22Rv1 (cell line): ENCODE measurements around the gene DAP.

ENCODE experiments used
- CTCF ChIP-seq: fragments of 450-650 bp; IDR thresholded peaks from 2 replicates; pipeline ENCODE4 v1.5.1; 2017; ENCODE audit warnings: mild to moderate bottlenecking
- ZFX ChIP-seq: fragments of 450-650 bp; IDR thresholded peaks from 2 replicates; pipeline ENCODE4 v1.6.1; 2017; ENCODE audit warnings: antibody characterized with exemption, borderline replicate concordance

- TF ChIP-seq CTCF (no peak), ZFX (no peak)
Measured at GRCh38 chr5:10731913-10732312, 29.1 kb downstream of the DAP start.
